ENCODE data around the gene TLK2.

TLK2 gene

DNA sequence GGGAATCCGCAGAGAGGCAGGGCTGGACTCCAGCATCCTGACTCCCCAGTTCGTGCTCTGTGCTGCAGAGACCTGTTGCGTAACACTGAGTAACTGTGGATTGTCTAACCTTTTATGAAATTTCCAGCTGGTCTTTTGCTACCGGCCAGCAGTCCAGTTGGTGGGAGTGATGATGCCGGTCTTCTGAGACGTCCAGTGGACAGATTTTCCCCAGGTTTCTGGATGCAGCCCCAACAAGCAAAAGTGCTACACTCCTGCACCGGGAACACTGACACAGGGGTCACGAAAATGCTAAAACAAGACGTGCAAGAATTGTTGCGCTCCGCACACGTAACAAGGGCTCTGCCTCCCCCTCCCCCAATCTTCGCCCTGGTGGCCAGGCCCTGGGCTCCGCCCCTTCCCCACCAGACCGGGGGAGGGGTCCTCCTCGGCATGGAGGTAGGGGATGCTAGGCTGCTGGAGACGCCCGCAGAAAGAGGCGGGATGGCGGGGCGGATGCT lies 148.1 kb downstream of the TLK2 start:
- peak overlapping the region; percentile 82 for H3K4me3 ChIP-seq (ENCODE audit: low read length)
- TF ChIP-seq CTCF (IDR thresholded peaks at IDR 0.05; ENCODE audit: low read depth, low read length) = no peak
- TF ChIP-seq EZH2phosphoT487 (IDR thresholded peaks at IDR 0.05; ENCODE audit: low read depth) = no peak
- no peaks in the 10 kb centered on the region for H3K9me3 ChIP-seq (ENCODE audit: insufficient read depth, low read length)
- no peak overlapping the region for H2AFZ ChIP-seq (ENCODE audit: low read depth, low read length)
- H3K9ac ChIP-seq (ENCODE audit: low read length) = peak overlapping the region; percentile 79
- peak overlapping the region; percentile 78 for H3K4me2 ChIP-seq (ENCODE audit: low read length)
- H3K27ac ChIP-seq (ENCODE audit: low read length) = no peak overlapping the region; the same call in 1 of the 2 replicates
- no peaks in the 10 kb centered on the region for H3K27me3 ChIP-seq (ENCODE audit: low read depth, low read length)
- H3K79me2 ChIP-seq (ENCODE audit: low read length) = peaks cover 38% of the 10 kb centered on the region
- H4K20me1 ChIP-seq (ENCODE audit: insufficient read depth, low read length) = peaks cover 24% of the 10 kb centered on the region
- H3K36me3 ChIP-seq (replicated peaks; ENCODE audit: low read depth, low read length) = peaks cover 8% of the 10 kb centered on the region
- peaks cover 12% of the 10 kb centered on the region for H3K4me1 ChIP-seq (ENCODE audit: low read length)

DNA sequence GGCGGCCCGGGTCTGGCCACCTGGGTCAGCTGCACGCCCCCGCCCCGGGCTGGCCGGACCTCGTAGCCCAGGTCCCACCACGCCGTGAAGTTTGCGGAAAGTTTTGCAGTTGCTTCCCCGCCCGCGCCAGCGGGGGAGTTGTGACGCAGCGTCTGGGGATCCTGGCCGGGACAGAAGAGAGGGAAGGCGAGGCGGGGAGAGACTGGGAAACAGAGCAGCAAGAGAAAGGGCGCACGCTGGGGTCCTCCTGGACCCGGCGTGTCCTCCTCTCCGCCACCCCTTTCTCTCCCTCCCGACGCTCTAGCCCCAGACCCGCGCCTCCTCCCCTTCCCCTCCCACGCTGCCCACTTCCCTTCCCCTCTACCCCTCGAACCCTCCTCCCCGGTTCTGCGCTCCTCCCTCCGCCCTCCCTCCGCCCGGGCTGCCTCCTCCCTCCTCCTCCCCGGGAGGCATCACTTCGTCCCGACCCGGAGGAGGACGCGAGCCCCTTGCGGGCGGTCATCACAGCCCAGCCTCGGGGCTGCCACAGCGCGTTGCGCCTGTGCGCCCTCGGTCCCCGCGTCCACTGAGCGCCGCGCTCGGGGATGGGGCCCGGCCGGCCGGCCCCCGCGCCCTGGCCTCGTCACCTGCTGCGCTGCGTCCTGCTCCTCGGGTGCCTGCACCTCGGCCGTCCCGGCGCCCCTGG lies 148.7 kb downstream of the TLK2 start, which contains the start of gene MRC2:
TSS of gene MRC2 (plus strand) at position 452 of the 685 bp plus-strand sequence. CDS start at position 585, 133 bp downstream.
- H3K4me1 ChIP-seq (ENCODE audit: low read length) = peaks cover 12% of the 10 kb centered on the region
- H3K27ac ChIP-seq (ENCODE audit: low read length) = peak within 1 kb of the TSS; percentile 51
- H3K4me2 ChIP-seq (ENCODE audit: low read length) = peak within 1 kb of the TSS; percentile 78
- peak within 1 kb of the TSS; percentile 26; the same call in 1 of the 2 replicates for H2AFZ ChIP-seq (ENCODE audit: low read depth, low read length)
- TF ChIP-seq CTCF (IDR thresholded peaks at IDR 0.05; ENCODE audit: low read depth, low read length) (no peak), EZH2phosphoT487 (IDR thresholded peaks at IDR 0.05; ENCODE audit: low read depth) (no peak)
- H4K20me1 ChIP-seq (ENCODE audit: insufficient read depth, low read length) = peaks cover 29% of the 10 kb centered on the region
- H3K27me3 ChIP-seq (ENCODE audit: low read depth, low read length) = no peaks in the 10 kb centered on the region
- peak within 1 kb of the TSS; percentile 79 for H3K9ac ChIP-seq (ENCODE audit: low read length)
- H3K79me2 ChIP-seq (ENCODE audit: low read length) = peaks cover 38% of the 10 kb centered on the region
- peak within 1 kb of the TSS; percentile 82 for H3K4me3 ChIP-seq (ENCODE audit: low read length)
- H3K9me3 ChIP-seq (ENCODE audit: insufficient read depth, low read length) = no peaks in the 10 kb centered on the region
- H3K36me3 ChIP-seq (replicated peaks; ENCODE audit: low read depth, low read length) = peaks cover 8% of the 10 kb centered on the region

- H4K20me1 ChIP-seq (ENCODE audit: insufficient read depth, low read length) = peaks cover 35% of the 10 kb centered on the region
- H3K9ac ChIP-seq (ENCODE audit: low read length) = peak overlapping the region; percentile 79
- peak overlapping the region; percentile 26; the same call in 1 of the 2 replicates for H2AFZ ChIP-seq (ENCODE audit: low read depth, low read length)
- peak overlapping the region; percentile 51 for H3K27ac ChIP-seq (ENCODE audit: low read length)
- peaks cover 12% of the 10 kb centered on the region for H3K4me1 ChIP-seq (ENCODE audit: low read length)
- H3K4me2 ChIP-seq (ENCODE audit: low read length) = peak overlapping the region; percentile 78
- no peak for TF ChIP-seq CTCF (IDR thresholded peaks at IDR 0.05; ENCODE audit: low read depth, low read length)
- TF ChIP-seq EZH2phosphoT487 (IDR thresholded peaks at IDR 0.05; ENCODE audit: low read depth) = no peak
- peak overlapping the region; percentile 82 for H3K4me3 ChIP-seq (ENCODE audit: low read length)
- H3K9me3 ChIP-seq (ENCODE audit: insufficient read depth, low read length) = no peaks in the 10 kb centered on the region
- peaks cover 6% of the 10 kb centered on the region for H3K36me3 ChIP-seq (replicated peaks; ENCODE audit: low read depth, low read length)
- H3K27me3 ChIP-seq (ENCODE audit: low read depth, low read length) = no peaks in the 10 kb centered on the region
- peaks cover 41% of the 10 kb centered on the region for H3K79me2 ChIP-seq (ENCODE audit: low read length)
Measured at GRCh38 chr17:62627904-62628633, 149.4 kb downstream of the TLK2 start.
